HG03469 (cell line): ENCODE results near the gene GRAMD2B.

Source experiments
- ATAC-seq: cut with Tn5 transposase; IDR thresholded peaks from one replicate; pipeline ENCODE4 v1.9.1; 2021; ENCODE audit warnings: mild to moderate bottlenecking, moderate library complexity, moderate number of reproducible peaks; ENCODE audit not compliant: unreplicated experiment

The GRAMD2B gene

DNA sequence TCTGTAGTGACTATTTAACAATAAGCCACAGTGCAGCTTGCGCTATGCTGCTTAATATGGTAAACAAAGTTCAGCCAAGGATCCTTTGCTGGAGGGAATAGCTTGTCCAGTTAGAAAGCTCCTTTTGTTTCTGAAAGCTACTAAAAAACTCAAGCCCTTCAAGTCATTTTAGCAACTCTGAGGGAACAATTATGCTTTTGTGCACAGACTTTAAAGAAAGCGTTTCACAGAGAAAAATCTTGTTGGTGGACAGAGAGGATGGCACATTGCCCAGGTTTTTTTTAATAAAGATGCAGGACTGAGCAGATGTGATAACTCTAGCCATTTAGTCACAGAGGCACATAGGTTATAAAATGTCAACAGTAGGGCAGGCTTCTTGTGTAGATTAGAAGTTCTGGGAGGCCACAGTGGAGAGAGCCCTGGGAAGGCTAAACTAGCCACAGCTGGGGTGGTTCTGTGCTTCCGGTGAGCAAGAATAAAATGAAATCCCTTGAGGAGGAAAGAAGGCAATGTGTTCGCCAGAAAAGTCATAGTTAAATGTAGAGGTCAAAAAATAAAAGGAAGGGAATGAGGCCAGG, 108.4 kb downstream of the GRAMD2B start:
- ATAC-seq = no peak

DNA sequence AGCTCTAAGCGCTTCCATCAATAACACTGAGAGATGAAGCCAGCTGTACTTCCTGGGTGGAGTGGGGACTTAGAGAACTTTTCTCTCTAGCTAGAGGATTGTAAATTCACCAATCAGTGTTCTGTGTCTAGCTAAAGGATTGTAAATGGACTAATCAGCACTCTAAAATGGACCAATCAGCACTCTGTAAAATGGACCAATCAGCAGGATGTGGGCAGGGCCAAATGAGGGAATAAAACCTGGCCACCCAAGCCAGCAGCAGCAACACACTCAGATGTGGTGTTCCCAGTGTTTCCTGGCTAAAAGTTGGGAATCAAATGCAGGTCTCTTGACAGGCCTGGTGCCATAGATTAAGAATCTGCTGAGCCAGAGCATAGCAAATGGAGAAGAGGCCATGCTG, 111.3 kb downstream of the GRAMD2B start:
- no peak for ATAC-seq

DNA sequence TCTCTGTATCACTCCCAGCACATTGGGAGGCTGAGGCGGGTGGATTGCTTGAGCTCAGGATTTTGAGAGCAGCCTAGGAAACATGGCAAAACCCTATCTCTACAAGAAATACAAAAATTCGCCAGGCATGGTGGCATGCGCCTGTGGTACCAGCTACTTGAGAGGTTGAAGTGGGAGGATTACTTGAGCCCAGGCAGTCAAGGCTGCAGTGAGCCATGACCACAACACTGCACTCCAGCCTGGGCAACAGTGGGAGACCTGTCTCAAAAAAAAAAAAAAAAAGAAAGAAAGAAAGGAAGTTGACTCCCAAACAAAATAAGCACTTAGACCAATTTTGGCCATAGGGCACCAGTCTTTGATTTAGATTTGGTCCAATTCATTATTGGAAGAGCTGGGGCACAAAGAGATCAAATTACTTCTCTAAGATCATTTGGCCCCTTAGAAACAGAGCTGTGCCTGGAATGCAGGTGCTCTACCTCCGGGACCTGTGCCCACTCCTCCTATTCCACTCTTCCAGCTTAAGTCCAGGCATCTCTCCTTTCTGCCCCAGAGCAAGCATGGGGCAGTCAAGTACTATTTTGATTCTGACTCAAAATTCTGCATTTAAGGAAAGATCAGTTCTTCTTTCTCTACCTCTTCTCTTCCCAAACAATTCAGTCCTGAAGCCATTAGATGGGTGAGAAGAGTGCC, 112.8 kb downstream of the GRAMD2B start:
- no peak for ATAC-seq

DNA sequence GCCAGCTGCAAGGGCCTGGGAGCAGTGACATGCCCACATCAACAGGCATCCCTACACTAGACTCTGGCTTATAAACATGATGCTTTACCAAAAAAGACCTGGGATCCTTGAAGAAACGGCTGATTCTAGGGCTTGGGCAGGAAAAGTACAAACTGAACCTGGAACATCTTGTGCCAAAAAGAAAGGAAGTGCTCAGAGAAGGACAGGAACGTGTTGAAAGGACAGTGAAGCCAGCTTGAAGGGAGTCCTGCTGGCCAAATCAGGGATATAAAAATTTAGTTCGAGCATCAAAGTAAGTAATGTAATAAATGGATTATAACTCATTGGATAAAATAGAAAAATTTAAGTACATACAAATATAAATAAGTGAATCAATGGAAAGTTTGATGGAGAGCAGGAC, 113.7 kb downstream of the GRAMD2B start:
- no peak for ATAC-seq

DNA sequence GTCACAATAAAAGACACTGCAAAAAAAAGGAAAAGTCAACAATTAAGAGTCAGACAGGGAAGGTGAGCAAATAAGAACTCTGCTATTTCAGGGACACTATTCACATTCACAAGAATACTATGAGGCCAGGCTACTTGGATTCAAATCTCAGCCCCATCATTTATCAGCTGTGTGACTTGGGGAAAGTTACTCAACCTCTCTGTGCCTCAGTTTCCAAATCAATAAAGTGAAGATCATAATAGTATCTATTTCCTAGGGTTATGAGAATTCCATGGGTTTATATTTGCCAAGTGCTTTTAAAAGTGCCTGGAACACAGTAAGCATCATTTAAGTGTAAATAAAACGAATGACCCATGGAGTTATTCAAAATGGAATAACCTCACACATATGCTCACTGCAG, 115.4 kb downstream of the GRAMD2B start:
- ATAC-seq = no peak

GRCh38 chr5:126540631-126541030, 117.4 kb downstream of the GRAMD2B start:
- no peak for ATAC-seq

GRCh38 chr5:126542441-126542840, 119.2 kb downstream of the GRAMD2B start:
- no peak for ATAC-seq

DNA sequence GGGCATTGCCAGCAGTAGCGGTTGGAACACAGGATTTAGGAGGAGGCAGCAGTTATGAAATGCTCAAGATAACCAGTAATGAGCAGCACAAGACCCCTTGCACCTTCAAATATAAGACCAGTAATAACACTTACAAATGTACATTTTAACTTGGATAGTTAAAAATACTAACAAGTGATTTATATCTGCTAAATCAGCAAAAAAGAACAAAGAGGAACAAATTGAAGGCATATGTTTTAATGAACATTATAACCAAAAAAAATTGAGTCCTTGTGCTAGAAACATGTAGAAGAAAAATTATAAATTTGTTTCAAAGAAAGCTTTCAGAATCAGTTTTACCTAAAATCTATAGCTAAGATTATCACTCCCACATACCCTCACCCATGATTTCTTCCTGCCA, 119.8 kb downstream of the GRAMD2B start:
- no peak for ATAC-seq

DNA sequence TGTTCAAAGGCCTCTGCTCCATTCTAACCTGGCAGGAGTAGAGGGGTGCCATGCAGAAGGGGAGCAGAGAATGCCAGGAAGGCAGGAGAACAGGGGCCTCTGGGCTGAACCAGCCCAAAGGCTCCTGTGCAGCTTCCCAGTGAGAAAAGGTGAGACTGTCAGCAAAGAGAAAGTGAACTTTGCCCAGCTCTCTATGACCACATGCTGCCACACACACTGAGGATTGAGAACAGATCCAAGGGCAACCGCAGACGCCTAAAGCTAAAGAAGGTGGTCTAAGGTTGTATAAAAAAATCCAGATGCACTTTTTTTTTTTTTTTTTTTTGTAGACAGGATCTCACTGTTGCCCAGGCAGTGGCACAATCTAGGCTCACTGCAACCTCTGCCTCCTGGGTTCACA, 120.5 kb downstream of the GRAMD2B start:
- no peak for ATAC-seq
